Transverse colon (tissue), 4 donors: ENCODE data around the gene FOXJ3. TPM values are rescaled to one million over a fixed set of nuclear protein-coding genes. Genes with fewer than 3 reads are reported as not detected.

Experiments
- DNase-seq: peaks from one replicate; pipeline ENCODE4 v3.0.0-alpha.2; 2019
- H3K27ac ChIP-seq, 4 donors: fragments of 200-600 bp; sonication (generic); 2 replicates each; pipeline ENCODE4 v1.5.1; 2016 to 2018; ENCODE audit warnings: inconsistent platforms in 4 of 4
- H3K27me3 ChIP-seq: fragments of 200-600 bp; sonication (generic); 2 replicates; pipeline ENCODE4 v1.5.1; 2017; ENCODE audit warnings: inconsistent platforms
- H3K36me3 ChIP-seq, 4 donors: fragments of 200-600 bp; sonication (generic); 2 replicates each; pipeline ENCODE4 v1.5.1; 2017 to 2019; ENCODE audit warnings: inconsistent platforms in 4 of 4
- H3K4me1 ChIP-seq, 4 donors: fragments of 200-600 bp; sonication (generic); 2 replicates each; pipeline ENCODE4 v1.5.1; 2017 to 2020; ENCODE audit warnings: inconsistent platforms in 4 of 4
- H3K4me3 ChIP-seq, 4 donors: fragments of 200-600 bp; sonication (generic); 1 replicate in 1 of 4; 2 replicates in 3 of 4; pipeline versions ENCODE4 v1.5.1 to v1.6.1; 2017 to 2019; ENCODE audit warnings: inconsistent platforms in 4 of 4
- H3K9me3 ChIP-seq, 2 donors: fragments of 200-600 bp; sonication (generic); 2 replicates each; pipeline ENCODE4 v1.5.1; 2017 to 2019; ENCODE audit warnings: inconsistent platforms in 2 of 2
- CTCF ChIP-seq, 5 experiments: fragments of 200-600 bp in 3 of 5; fragments of 450-650 bp in 2 of 5; sonication (generic) in 3 of 5; IDR thresholded peaks; 1 replicate in 2 of 5; 2 replicates in 3 of 5; pipeline ENCODE4 v1.5.1; 2016 to 2017; ENCODE audit warnings: antibody characterized with exemption in 5 of 5, inconsistent platforms in 3 of 5, mild to moderate bottlenecking in 2 of 5, moderate library complexity in 1 of 5
- EP300 ChIP-seq: sonication (generic); formaldehyde crosslinking; IDR thresholded peaks from one replicate; pipeline ENCODE4 v1.6.1; 2017; ENCODE audit warnings: antibody characterized with exemption, low read depth
- POLR2A ChIP-seq: fragments of 450-650 bp; IDR thresholded peaks from one replicate; pipeline ENCODE4 v1.6.1; 2016; ENCODE audit warnings: antibody characterized with exemption, mild to moderate bottlenecking, moderate library complexity
- POLR2AphosphoS5 ChIP-seq, 3 donors: sonication (generic); formaldehyde crosslinking; IDR thresholded peaks; one replicate each; pipeline ENCODE4 v1.6.1; 2016; ENCODE audit warnings: antibody characterized with exemption in 3 of 3
- WGBS, 2 donors: methylation state at CpG; one replicate each; pipeline ENCODE4 v1.1.5; 2018; ENCODE audit warnings: low coverage in 1 of 2; 5-methylcytosine and 5-hydroxymethylcytosine counted together
- in situ Hi-C, 4 donors: fragments of 200-750 bp; cut with MboI; loops; one replicate each; pipeline versions ENCODE4 v1.15.0 to v1.15.1; 2017; ENCODE audit warnings: low sequenced_read_pairs in 3 of 4, low pct_ligation_motif_present in 1 of 4, low pct_unique_long_range_greater_than_20kb in 1 of 4
- intact Hi-C: fragments of 100-400 bp; cut with DNase I; formaldehyde crosslinking; loops from one replicate; pipeline ENCODE4 v1.15.1; 2023; ENCODE audit warnings: low total_unique reads
- total RNA-seq, 4 donors: library from RNA; depleted of rRNA; stranded (reverse); fragments of >200 nt; gene quantifications; one replicate each; pipeline ENCODE4 v1.1.0, GENCODE V29; 2016

The FOXJ3 gene
- total RNA-seq, 4 donors from 2014 or later, result 18.5 to 62.1 (median 38.6) TPM

- H3K27ac ChIP-seq, result no peak overlapping the region
- H3K36me3 ChIP-seq, result no peaks in the 10 kb centered on the region
- peaks cover 3 to 62% (median 44%) of the 10 kb centered on the region in 4 donors for H3K4me1 ChIP-seq
- no peaks in the 10 kb centered on the region for H3K9me3 ChIP-seq
- intact Hi-C loops, result no loop called here
- in situ Hi-C loops, result no loop called here
- no peaks in the 10 kb centered on the region for H3K27me3 ChIP-seq
- DNase-seq, result no peak
- WGBS, 2 donors, result 54% methylated on average over 7 of the region's 7 CpGs; no CpG with 5 or more reads in 1 of the 2 donors
- no peak for TF ChIP-seq POLR2AphosphoS5 (IDR thresholded peaks at IDR 0.05)
- TF ChIP-seq POLR2A, result no peak
- no peak for TF ChIP-seq CTCF (IDR thresholded peaks at IDR 0.05)
- no peak for TF ChIP-seq EP300
- no peak overlapping the region for H3K4me3 ChIP-seq
These were observed 22.3 kb downstream of the FOXJ3 start for GRCh38 chr1:42312576-42313212.

GRCh38 chr1:42311897-42312296 is 23.1 kb downstream of the FOXJ3 start:
- Histone ChIP-seq H3K4me3 (no peak overlapping the region), H3K27ac (no peak overlapping the region)

DNA sequence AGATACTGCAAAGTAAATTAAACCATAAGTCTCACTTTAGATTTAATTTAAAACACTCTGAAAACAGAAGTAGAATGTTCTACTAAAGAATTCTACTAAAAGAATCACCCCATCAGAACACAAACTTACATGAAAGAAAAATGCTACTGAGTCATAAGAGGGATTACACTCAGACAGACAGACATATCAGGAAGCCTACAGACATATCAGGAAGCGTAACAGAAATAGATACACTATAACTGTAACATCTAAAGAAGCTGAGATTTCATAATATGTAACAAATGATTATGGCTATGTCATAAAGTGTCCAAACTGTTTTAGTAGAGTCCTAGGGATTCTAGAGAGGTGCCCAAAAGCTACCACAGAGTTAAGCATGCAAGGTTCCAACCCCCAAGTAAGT is 23.9 kb downstream of the FOXJ3 start:
- no peak overlapping the region for H3K4me3 ChIP-seq
- peaks cover 3 to 47% (median 32%) of the 10 kb centered on the region in 4 donors for H3K4me1 ChIP-seq
- intact Hi-C loops (no loop called here), in situ Hi-C loops (no loop called here)
- DNase-seq, result no peak
- H3K36me3 ChIP-seq, result no peaks in the 10 kb centered on the region
- 3 to 25% methylated on average over 1 of the region's 1 CpG for WGBS, 2 donors
- TF ChIP-seq POLR2AphosphoS5 (IDR thresholded peaks at IDR 0.05) (no peak), POLR2A (no peak), CTCF (IDR thresholded peaks at IDR 0.05) (no peak), EP300 (no peak)
- no peak overlapping the region for H3K27ac ChIP-seq
- H3K9me3 ChIP-seq, result no peaks in the 10 kb centered on the region
- no peaks in the 10 kb centered on the region for H3K27me3 ChIP-seq

More at GRCh38 chr1:42311897-42312296, 23.1 kb downstream of the FOXJ3 start:
- no peak for TF ChIP-seq POLR2AphosphoS5 (IDR thresholded peaks at IDR 0.05)
- no peak for TF ChIP-seq POLR2A
- no peak for TF ChIP-seq CTCF (IDR thresholded peaks at IDR 0.05)
- no peak for TF ChIP-seq EP300
- in situ Hi-C loops (no loop called here), intact Hi-C loops (no loop called here)
- WGBS, 2 donors, result 93 to 95% methylated on average over 4 of the region's 4 CpGs
- Histone ChIP-seq H3K9me3 (no peaks in the 10 kb centered on the region), H3K4me1 (peaks cover 3 to 55% (median 38%) of the 10 kb centered on the region in 4 donors), H3K36me3 (no peaks in the 10 kb centered on the region), H3K27me3 (no peaks in the 10 kb centered on the region)
- DNase-seq, result no peak

DNA sequence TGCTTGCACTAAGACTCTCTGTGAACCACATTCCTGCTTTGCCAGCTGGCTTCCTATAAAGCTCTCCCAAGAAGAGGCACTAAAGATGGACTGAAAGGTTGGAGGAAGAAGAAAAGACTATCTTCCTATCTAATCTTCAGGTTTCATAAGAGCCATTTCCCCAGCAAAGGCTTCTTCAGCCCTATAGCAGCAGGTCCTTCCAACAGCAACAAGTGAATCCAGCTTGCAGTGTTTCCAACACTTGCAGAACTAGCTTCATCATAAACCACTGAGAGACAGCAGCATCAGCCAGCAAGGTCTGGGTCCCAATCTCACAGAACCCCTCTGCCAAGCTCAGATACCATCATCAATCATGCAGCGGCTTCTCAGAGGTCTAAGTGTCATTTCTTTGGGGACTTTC is 28.1 kb downstream of the FOXJ3 start:
- Histone ChIP-seq H3K4me3 (no peak overlapping the region), H3K27ac (no peak overlapping the region), H3K9me3 (no peaks in the 10 kb centered on the region), H3K4me1 (peaks cover 0 to 8% (median 2%) of the 10 kb centered on the region in 4 donors), H3K27me3 (no peaks in the 10 kb centered on the region), H3K36me3 (peaks cover 0 to 6% (median 0%) of the 10 kb centered on the region in 4 donors)
- no peak for DNase-seq
- WGBS, 2 donors, result 91 to 93% methylated on average over 1 of the region's 1 CpG
- intact Hi-C loops, result no loop called here
- in situ Hi-C loops, result no loop called here
- TF ChIP-seq POLR2A (no peak), CTCF (IDR thresholded peaks at IDR 0.05) (no peak), POLR2AphosphoS5 (IDR thresholded peaks at IDR 0.05) (no peak), EP300 (no peak)
